Cardiac fibroblast (primary cell): ENCODE data around the gene ANKRD31.

Experiments used
- DNase-seq, 2 donors: peaks; one replicate each; pipeline versions ENCODE4 v3.0.0 to v3.0.0-alpha.2; 2010; ENCODE audit warnings: low read depth in 2 of 2
- H3K4me3 ChIP-seq, 2 donors: replicated peaks in 1 of 2; 1 replicate in 1 of 2; 2 replicates in 1 of 2; pipeline ENCODE4 v1.5.1; 2011; ENCODE audit warnings: low read depth in 2 of 2, low read length in 2 of 2, mild to moderate bottlenecking in 2 of 2, moderate library complexity in 1 of 2
- TF ChIP-seq, protein P1 (sequence below): IDR thresholded peaks from one replicate; pipeline ENCODE4 v1.5.1; 2011; ENCODE audit warnings: low read depth, mild to moderate bottlenecking, low read length, inconsistent platforms

The ANKRD31 gene

DNA sequence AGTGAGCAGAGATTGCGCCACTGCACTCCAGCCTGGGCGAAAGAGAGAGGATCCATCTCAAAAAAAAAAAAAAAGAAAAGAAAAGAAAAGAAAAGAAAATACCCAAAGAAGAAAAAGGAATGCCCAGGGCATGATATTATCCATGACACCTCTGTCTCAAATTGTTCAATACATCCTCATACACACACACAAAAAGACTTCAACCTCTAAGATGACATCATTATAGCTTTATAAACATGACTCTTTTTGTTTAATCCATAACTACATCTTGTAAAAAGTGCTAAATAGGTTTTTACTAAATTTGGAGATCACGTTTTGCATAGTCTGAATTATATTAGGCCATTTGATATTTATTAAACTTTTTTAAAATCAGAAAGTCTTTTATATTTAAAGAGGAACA is 33.1 kb downstream of the ANKRD31 start:
- TF ChIP-seq, protein P1, sequence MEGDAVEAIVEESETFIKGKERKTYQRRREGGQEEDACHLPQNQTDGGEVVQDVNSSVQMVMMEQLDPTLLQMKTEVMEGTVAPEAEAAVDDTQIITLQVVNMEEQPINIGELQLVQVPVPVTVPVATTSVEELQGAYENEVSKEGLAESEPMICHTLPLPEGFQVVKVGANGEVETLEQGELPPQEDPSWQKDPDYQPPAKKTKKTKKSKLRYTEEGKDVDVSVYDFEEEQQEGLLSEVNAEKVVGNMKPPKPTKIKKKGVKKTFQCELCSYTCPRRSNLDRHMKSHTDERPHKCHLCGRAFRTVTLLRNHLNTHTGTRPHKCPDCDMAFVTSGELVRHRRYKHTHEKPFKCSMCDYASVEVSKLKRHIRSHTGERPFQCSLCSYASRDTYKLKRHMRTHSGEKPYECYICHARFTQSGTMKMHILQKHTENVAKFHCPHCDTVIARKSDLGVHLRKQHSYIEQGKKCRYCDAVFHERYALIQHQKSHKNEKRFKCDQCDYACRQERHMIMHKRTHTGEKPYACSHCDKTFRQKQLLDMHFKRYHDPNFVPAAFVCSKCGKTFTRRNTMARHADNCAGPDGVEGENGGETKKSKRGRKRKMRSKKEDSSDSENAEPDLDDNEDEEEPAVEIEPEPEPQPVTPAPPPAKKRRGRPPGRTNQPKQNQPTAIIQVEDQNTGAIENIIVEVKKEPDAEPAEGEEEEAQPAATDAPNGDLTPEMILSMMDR, result no peak
- H3K4me3 ChIP-seq, result no peak overlapping the region
- DNase-seq, result no peak

DNA sequence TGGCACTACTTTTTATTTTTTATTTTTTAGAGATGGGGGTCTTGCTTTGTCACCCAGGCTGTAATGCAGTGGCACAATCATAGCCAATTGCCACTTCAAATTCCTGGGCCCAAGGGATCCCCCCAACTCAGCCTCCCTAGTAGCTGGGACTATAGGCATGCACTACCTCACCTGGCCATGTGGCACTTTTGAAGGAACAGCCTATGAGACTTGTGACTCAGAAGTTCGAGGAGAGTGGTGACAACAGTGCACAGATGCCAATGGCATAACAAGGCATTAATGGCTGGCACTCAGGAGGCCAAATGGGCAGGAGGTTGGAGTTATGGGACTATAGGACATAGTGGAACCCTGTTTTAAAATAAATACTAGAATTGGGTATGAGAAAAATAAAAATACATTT is 33.7 kb downstream of the ANKRD31 start:
- TF ChIP-seq, protein P1, result no peak
- H3K4me3 ChIP-seq, result no peak overlapping the region
- DNase-seq, result no peak

GRCh38 chr5:75200776-75201175 is 35.9 kb downstream of the ANKRD31 start:
- no peak overlapping the region for H3K4me3 ChIP-seq
- TF ChIP-seq, protein P1, result no peak
- no peak for DNase-seq

DNA sequence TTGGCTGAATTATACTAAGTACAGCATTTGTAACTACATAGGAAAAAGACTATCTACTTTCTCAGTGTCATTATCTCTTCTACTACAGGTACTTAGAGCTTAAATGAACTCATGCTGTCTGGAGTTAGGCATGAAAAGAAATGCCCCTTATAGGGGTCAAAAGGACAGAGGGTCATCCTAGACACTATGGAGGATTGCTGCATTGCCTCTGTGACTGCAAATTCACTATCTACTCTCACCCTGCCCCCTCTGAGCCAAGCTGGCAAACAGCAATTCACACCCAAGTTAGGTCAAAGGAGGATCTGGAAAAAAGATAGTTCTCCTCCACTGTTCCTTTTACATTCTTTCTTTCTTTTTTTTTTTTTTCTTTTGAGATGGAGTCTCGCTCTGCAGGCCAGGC is 36.7 kb downstream of the ANKRD31 start:
- H3K4me3 ChIP-seq, result no peak overlapping the region
- no peak for DNase-seq
- TF ChIP-seq, protein P1, result no peak

DNA sequence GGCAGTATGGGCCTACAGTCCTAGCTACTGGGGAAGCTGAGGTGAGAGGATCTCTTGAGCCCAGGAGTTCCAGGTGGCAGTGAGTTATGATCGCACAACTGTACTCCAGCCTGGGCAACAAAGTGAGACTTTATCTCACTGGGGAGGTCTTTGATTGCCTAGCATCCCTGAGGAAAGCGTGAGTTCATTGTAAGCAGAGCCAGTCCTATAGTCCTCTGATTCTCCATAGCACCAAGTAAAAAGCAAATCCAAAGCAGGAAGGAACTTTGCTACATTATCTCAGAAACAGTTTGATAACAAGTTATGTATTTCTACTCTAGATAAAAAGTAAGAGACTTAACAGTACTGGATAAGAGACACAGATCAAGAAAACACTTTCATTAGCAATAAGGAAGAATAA is 37.6 kb downstream of the ANKRD31 start:
- TF ChIP-seq, protein P1, result no peak
- DNase-seq, result no peak
- H3K4me3 ChIP-seq, result no peak overlapping the region

DNA sequence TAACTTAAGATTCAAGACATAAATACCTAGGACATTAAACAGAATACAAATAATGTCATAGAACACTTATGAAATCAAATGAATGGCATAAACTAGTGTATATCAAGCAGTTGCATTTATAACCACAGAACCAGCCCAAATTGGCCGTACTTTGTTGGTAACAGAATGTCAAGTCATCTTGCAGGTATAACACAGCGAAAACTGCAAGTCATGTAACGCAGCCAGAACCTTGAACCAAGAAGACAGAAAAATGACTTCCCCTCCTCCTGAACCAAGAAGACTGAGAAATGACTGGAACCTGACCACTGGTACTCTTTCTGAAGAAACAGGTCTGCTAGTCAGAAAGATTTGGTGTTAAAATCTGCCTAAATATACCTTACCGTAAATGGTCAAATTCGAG is 38.9 kb downstream of the ANKRD31 start:
- TF ChIP-seq, protein P1, result no peak
- no peak overlapping the region for H3K4me3 ChIP-seq
- no peak for DNase-seq

DNA sequence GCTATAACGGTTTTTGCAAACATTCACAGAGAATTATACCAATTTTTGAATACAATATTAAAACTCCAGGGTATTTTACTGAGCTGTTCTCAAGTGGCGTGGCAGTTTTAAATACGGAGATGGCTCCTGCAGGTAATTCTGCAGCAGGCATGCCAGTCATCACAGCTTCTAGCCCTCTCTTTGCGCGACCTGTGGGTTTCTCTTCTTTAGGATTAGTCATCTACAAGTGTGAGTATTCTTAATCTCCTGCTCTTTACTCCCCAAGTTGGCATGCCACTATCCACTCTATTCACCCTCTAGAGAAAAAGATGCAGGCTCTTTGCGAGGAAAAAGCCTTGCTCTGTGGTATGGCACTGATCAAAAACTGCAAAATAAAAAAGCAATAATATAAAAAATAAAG is 43.9 kb downstream of the ANKRD31 start:
- TF ChIP-seq, protein P1, result no peak
- no peak for DNase-seq
- no peak overlapping the region for H3K4me3 ChIP-seq
